ENCODE data around the gene SLC17A6.

SLC17A6 gene

GRCh38 chr11:22337596-22338485, at the start of gene SLC17A6:
Gene SLC17A6, plus strand, starts transcription at chr11:22338381. Its CDS starts 153 bp downstream, at chr11:22338534.
- no peak for DNase-seq

- DNase-seq = no peak
Observed at GRCh38 chr11:22302368-22302767, 35.8 kb upstream of the SLC17A6 start.

GRCh38 chr11:22304337-22304961, 33.7 kb upstream of the SLC17A6 start:
- no peak for DNase-seq

- no peak for DNase-seq
Observed at GRCh38 chr11:22317656-22318055, 20.5 kb upstream of the SLC17A6 start.

- no peak for DNase-seq
Observed at GRCh38 chr11:22331771-22332170, 6.4 kb upstream of the SLC17A6 start.

GRCh38 chr11:22336587-22336986, 1.6 kb upstream of the SLC17A6 start:
- no peak for DNase-seq

- DNase-seq = no peak
Observed at GRCh38 chr11:22339611-22340010, 1.4 kb downstream of the SLC17A6 start.

- DNase-seq = no peak
Observed at GRCh38 chr11:22340235-22340634, 2.1 kb downstream of the SLC17A6 start.

- DNase-seq = no peak
Observed at GRCh38 chr11:22340701-22341587, 2.8 kb downstream of the SLC17A6 start.

- DNase-seq = no peak
Observed at GRCh38 chr11:22341588-22341931, 3.4 kb downstream of the SLC17A6 start.

- no peak for DNase-seq
Observed at GRCh38 chr11:22342211-22343031, 4.2 kb downstream of the SLC17A6 start.

- no peak for DNase-seq
Observed at GRCh38 chr11:22343032-22343324, 4.8 kb downstream of the SLC17A6 start.

- no peak for DNase-seq
Observed at GRCh38 chr11:22343371-22344032, 5.3 kb downstream of the SLC17A6 start.

GRCh38 chr11:22344081-22344480, 5.9 kb downstream of the SLC17A6 start:
- DNase-seq = no peak

GRCh38 chr11:22346282-22346681, 8.1 kb downstream of the SLC17A6 start:
- DNase-seq = no peak

GRCh38 chr11:22347857-22348487, 9.8 kb downstream of the SLC17A6 start:
- DNase-seq = no peak

GRCh38 chr11:22349491-22349890, 11.3 kb downstream of the SLC17A6 start:
- DNase-seq = no peak

GRCh38 chr11:22359295-22359694, 21.1 kb downstream of the SLC17A6 start:
- DNase-seq = no peak

GRCh38 chr11:22371160-22371559, 33.0 kb downstream of the SLC17A6 start:
- DNase-seq = no peak

- no peak for DNase-seq
Observed at GRCh38 chr11:22387126-22387525, 48.9 kb downstream of the SLC17A6 start.

- DNase-seq = no peak
Observed at GRCh38 chr11:22389526-22390282, 51.5 kb downstream of the SLC17A6 start.

Data from CD4-positive, alpha-beta T cell treated with Interleukin-15 for 1 hour (primary cell).